H9 (cell line): Measurements from ENCODE around the gene ELF2. TPM values are rescaled to one million over a fixed set of nuclear protein-coding genes. Genes with fewer than 3 reads are reported as not detected.

Source experiments
- DNase-seq: peaks from one replicate; pipeline ENCODE4 v3.0.0-alpha.2; 2017
- H2AFZ ChIP-seq: one replicate; pipeline ENCODE4 v1.6.1; 2013; ENCODE audit warnings: mild to moderate bottlenecking, low read length, control low read depth, moderate library complexity
- H2AK5ac ChIP-seq: 2 replicates; pipeline ENCODE4 v1.6.1; 2013; ENCODE audit warnings: low read length, control low read depth, mixed read lengths; ENCODE audit not compliant: insufficient read length
- H2BK120ac ChIP-seq: one replicate; pipeline ENCODE4 v1.6.1; 2013; ENCODE audit warnings: low read depth, mild to moderate bottlenecking, low read length, control low read depth, inconsistent platforms; ENCODE audit not compliant: poor library complexity, severe bottlenecking
- H2BK12ac ChIP-seq: 2 replicates; pipeline ENCODE4 v1.6.1; 2013; ENCODE audit warnings: low read length, control low read depth, mixed read lengths, low read depth; ENCODE audit not compliant: insufficient read length
- H2BK15ac ChIP-seq: 2 replicates; pipeline ENCODE4 v1.6.1; 2013; ENCODE audit warnings: low read depth, low read length, control low read depth
- H2BK20ac ChIP-seq: one replicate; pipeline ENCODE4 v1.6.1; 2013; ENCODE audit warnings: low read depth, mild to moderate bottlenecking, low read length, control low read depth, inconsistent platforms; ENCODE audit not compliant: poor library complexity, severe bottlenecking
- H2BK5ac ChIP-seq: 2 replicates; pipeline ENCODE4 v1.6.1; 2013; ENCODE audit warnings: low read length, control low read depth, mixed read lengths; ENCODE audit not compliant: insufficient read length
- H3K14ac ChIP-seq: 2 replicates; pipeline ENCODE4 v1.6.1; 2013; ENCODE audit warnings: low read length, control low read depth; ENCODE audit not compliant: insufficient read depth
- H3K18ac ChIP-seq: 2 replicates; pipeline ENCODE4 v1.6.1; 2013; ENCODE audit warnings: low read depth, mild to moderate bottlenecking, mixed read lengths, low read length, control low read depth; ENCODE audit not compliant: insufficient read length
- H3K23ac ChIP-seq: 2 replicates; pipeline ENCODE4 v1.6.1; 2013; ENCODE audit warnings: low read length, control low read depth, mixed read lengths, low read depth; ENCODE audit not compliant: insufficient read length
- H3K23me2 ChIP-seq: 2 replicates; pipeline ENCODE4 v1.6.1; 2013; ENCODE audit warnings: low read depth, mild to moderate bottlenecking, mixed read lengths, low read length, control low read depth; ENCODE audit not compliant: insufficient read length, poor library complexity, severe bottlenecking
- H3K27ac ChIP-seq: 2 replicates; pipeline ENCODE4 v1.5.1; 2013; ENCODE audit warnings: low read length, control low read depth, mixed read lengths, low read depth; ENCODE audit not compliant: insufficient read length
- H3K27me3 ChIP-seq: 2 replicates; pipeline ENCODE4 v1.6.1; 2013; ENCODE audit warnings: low read length, control low read depth, inconsistent platforms; ENCODE audit not compliant: insufficient read depth
- H3K4ac ChIP-seq: 2 replicates; pipeline ENCODE4 v1.6.1; 2013; ENCODE audit warnings: low read depth, mild to moderate bottlenecking, control low read depth, inconsistent platforms, low read length, moderate library complexity
- H3K4me1 ChIP-seq: 2 replicates; pipeline ENCODE4 v1.6.1; 2013; ENCODE audit warnings: low read length, control low read depth, inconsistent platforms; ENCODE audit not compliant: insufficient read depth
- H3K4me2 ChIP-seq: 2 replicates; pipeline ENCODE4 v1.6.1; 2013; ENCODE audit warnings: low read length, control low read depth, mixed read lengths; ENCODE audit not compliant: insufficient read length, insufficient read depth
- H3K56ac ChIP-seq: 2 replicates; pipeline ENCODE4 v1.6.1; 2013; ENCODE audit warnings: low read depth, mild to moderate bottlenecking, mixed read lengths, low read length, control low read depth; ENCODE audit not compliant: insufficient read length
- H3K79me1 ChIP-seq: 2 replicates; pipeline ENCODE4 v1.6.1; 2013; ENCODE audit warnings: low read depth, mild to moderate bottlenecking, moderate library complexity, low read length, control low read depth, inconsistent platforms; ENCODE audit not compliant: insufficient read depth, poor library complexity, severe bottlenecking
- H3K79me2 ChIP-seq: 2 replicates; pipeline ENCODE4 v1.6.1; 2013; ENCODE audit warnings: low read length, control low read depth, inconsistent platforms; ENCODE audit not compliant: insufficient read depth
- H3K9ac ChIP-seq: 2 replicates; pipeline ENCODE4 v1.6.1; 2013; ENCODE audit warnings: low read length, control low read depth, mixed read lengths; ENCODE audit not compliant: insufficient read length; ENCODE audit errors: extremely low read depth
- H3K9me3 ChIP-seq: one replicate; pipeline ENCODE4 v1.6.1; 2013; ENCODE audit warnings: low read depth, low read length, inconsistent platforms; ENCODE audit not compliant: control insufficient read depth
- H3T11ph ChIP-seq: one replicate; pipeline ENCODE4 v1.6.1; 2013; ENCODE audit warnings: mild to moderate bottlenecking, low read length, control low read depth, inconsistent platforms
- H4K20me1 ChIP-seq: one replicate; pipeline ENCODE4 v1.6.1; 2013; ENCODE audit not compliant: control insufficient read depth, insufficient read length, insufficient read depth
- H4K5ac ChIP-seq: 2 replicates; pipeline ENCODE4 v1.6.1; 2013; ENCODE audit warnings: low read depth, mild to moderate bottlenecking, mixed read lengths, low read length, control low read depth; ENCODE audit not compliant: insufficient read length
- H4K8ac ChIP-seq: replicated peaks from 2 replicates; pipeline ENCODE4 v1.6.1; 2013; ENCODE audit warnings: low read length, control low read depth, mixed read lengths, low read depth; ENCODE audit not compliant: insufficient read length
- H4K91ac ChIP-seq: 2 replicates; pipeline ENCODE4 v1.6.1; 2013; ENCODE audit warnings: low read depth, mild to moderate bottlenecking, moderate library complexity, mixed read lengths, low read length, control low read depth; ENCODE audit not compliant: insufficient read length
- H3K27ac Mint-ChIP-seq, 3 experiments: 2 replicates in 2 of 3; 3 replicates in 1 of 3; pipeline ENCODE4 v1.8.0; 2020 to 2021; ENCODE audit warnings: mixed read lengths in 3 of 3, mild to moderate bottlenecking in 1 of 3, moderate library complexity in 1 of 3
- H3K27me3 Mint-ChIP-seq: 2 replicates; pipeline ENCODE4 v1.8.0; 2021; ENCODE audit warnings: low read depth, mild to moderate bottlenecking, moderate library complexity, mixed read lengths
- H3K36me3 Mint-ChIP-seq, 3 experiments: 2 replicates in 2 of 3; 3 replicates in 1 of 3; pipeline ENCODE4 v1.8.0; 2020 to 2021; ENCODE audit warnings: low read depth in 3 of 3, mixed read lengths in 3 of 3; ENCODE audit not compliant: insufficient read depth in 1 of 3
- H3K4me1 Mint-ChIP-seq, 2 experiments: 2 replicates each; pipeline ENCODE4 v1.8.0; 2020; ENCODE audit warnings: mixed read lengths in 2 of 2
- H3K4me3 Mint-ChIP-seq, 2 experiments: 2 replicates in 1 of 2; 3 replicates in 1 of 2; pipeline ENCODE4 v1.8.0; 2020 to 2021; ENCODE audit warnings: mild to moderate bottlenecking in 2 of 2, mixed read lengths in 2 of 2, moderate library complexity in 1 of 2
- H3K9me3 Mint-ChIP-seq, 2 experiments: 2 replicates in 1 of 2; 3 replicates in 1 of 2; pipeline ENCODE4 v1.8.0; 2020; ENCODE audit warnings: mild to moderate bottlenecking in 2 of 2, mixed read lengths in 2 of 2, moderate library complexity in 1 of 2
- WGBS: extraction: QIAGEN DNeasy Blood & Tissue Kit; methylation state at CpG from one replicate; pipeline ENCODE4 v1.1.7; 2013; ENCODE audit warnings: missing lambda C conversion rate, low lambda C conversion rate, mixed read lengths; ENCODE audit not compliant: insufficient read length; ENCODE audit errors: extremely low coverage; 5-methylcytosine and 5-hydroxymethylcytosine counted together
- total RNA-seq: library from RNA; stranded (reverse); gene quantifications from 2 replicates; pipeline ENCODE4 v1.2.1, GENCODE V29; 2021
- TF ChIP-seq, protein P1 (sequence below): fragments of 200-600 bp; sonication (generic); conservative IDR thresholded peaks from 3 replicates; pipeline ENCODE4 v1.8.0; 2021; ENCODE audit warnings: antibody characterized with exemption, mild to moderate bottlenecking

The ELF2 gene
- total RNA-seq, 1 experiment from 2014 or later = 49.6 TPM

DNA sequence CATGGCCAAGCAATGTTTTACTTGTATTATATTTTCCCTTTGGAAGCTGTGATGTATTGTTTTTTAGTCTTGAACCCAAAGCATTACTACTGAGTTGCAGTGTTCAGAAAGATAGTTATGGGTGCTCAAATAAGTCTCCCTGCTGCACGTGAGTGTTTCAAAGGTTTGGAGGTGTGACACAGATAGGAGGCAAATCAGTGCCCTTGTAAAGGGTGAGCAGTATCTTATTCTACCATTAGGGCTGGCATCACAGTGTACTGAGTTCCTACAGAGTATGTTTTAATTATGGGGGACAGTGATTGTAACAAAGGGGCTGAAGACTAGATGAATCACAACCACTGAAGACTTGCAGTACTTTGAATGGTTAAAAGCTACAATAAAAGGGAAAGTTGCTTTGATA, 123.1 kb downstream of the ELF2 start:
- no peak overlapping the region for H3K4ac ChIP-seq

More for the DNA sequence above, 123.1 kb downstream of the ELF2 start:
- H3K56ac ChIP-seq = no peak overlapping the region
- Mint-ChIP-seq H3K4me1 (peaks cover 5 to 8% of the 10 kb centered on the region in 2 experiments), H3K9me3 (no peaks in the 10 kb centered on the region), H3K36me3 (peaks cover 9 to 51% (median 25%) of the 10 kb centered on the region in 3 experiments; a peak in 5 of 7 replicates), H3K27me3 (no peaks in the 10 kb centered on the region), H3K4me3 (no peak overlapping the region), H3K27ac (0 out of 7 replicates have a peak overlapping the region, but pooled peaks of 1 of the 3 experiments have one; percentile 19)
- no peak overlapping the region for H3K14ac ChIP-seq
- H2AK5ac ChIP-seq = no peak overlapping the region
- no peaks in the 10 kb centered on the region for H3K4me1 ChIP-seq
- no peaks in the 10 kb centered on the region for H3K9me3 ChIP-seq
- no peaks in the 10 kb centered on the region for H3K27me3 ChIP-seq
- WGBS = no CpG with 5 or more reads among the region's 1 CpG
- no peak overlapping the region for H2BK15ac ChIP-seq
- H4K5ac ChIP-seq = no peak overlapping the region
- no peak overlapping the region for H2BK5ac ChIP-seq
- no peak overlapping the region for H2BK120ac ChIP-seq
- no peaks in the 10 kb centered on the region for H3K23me2 ChIP-seq
- no peak overlapping the region for H3K4me2 ChIP-seq
- H2BK20ac ChIP-seq = no peak overlapping the region
- H3K79me1 ChIP-seq = no peaks in the 10 kb centered on the region
- H2AFZ ChIP-seq = no peak overlapping the region
- no peak overlapping the region for H3K23ac ChIP-seq
- H2BK12ac ChIP-seq = no peak overlapping the region
- H3K9ac ChIP-seq = no peak overlapping the region
- DNase-seq = no peak
- no peak overlapping the region for H4K8ac ChIP-seq
- no peak overlapping the region for H3K27ac ChIP-seq
- H4K91ac ChIP-seq = no peak overlapping the region
- H3K18ac ChIP-seq = no peak overlapping the region
- TF ChIP-seq, protein P1, sequence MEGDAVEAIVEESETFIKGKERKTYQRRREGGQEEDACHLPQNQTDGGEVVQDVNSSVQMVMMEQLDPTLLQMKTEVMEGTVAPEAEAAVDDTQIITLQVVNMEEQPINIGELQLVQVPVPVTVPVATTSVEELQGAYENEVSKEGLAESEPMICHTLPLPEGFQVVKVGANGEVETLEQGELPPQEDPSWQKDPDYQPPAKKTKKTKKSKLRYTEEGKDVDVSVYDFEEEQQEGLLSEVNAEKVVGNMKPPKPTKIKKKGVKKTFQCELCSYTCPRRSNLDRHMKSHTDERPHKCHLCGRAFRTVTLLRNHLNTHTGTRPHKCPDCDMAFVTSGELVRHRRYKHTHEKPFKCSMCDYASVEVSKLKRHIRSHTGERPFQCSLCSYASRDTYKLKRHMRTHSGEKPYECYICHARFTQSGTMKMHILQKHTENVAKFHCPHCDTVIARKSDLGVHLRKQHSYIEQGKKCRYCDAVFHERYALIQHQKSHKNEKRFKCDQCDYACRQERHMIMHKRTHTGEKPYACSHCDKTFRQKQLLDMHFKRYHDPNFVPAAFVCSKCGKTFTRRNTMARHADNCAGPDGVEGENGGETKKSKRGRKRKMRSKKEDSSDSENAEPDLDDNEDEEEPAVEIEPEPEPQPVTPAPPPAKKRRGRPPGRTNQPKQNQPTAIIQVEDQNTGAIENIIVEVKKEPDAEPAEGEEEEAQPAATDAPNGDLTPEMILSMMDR = no peak
- H3K79me2 ChIP-seq = no peaks in the 10 kb centered on the region
- no peaks in the 10 kb centered on the region for H4K20me1 ChIP-seq
- no peak overlapping the region for H3T11ph ChIP-seq
